RKO (cell line): ENCODE data around the gene ADORA1.

Experiments
- DNase-seq: peaks from one replicate; pipeline ENCODE4 v3.0.0-alpha.2; 2016; ENCODE audit warnings: low spot score

ADORA1 gene

DNA sequence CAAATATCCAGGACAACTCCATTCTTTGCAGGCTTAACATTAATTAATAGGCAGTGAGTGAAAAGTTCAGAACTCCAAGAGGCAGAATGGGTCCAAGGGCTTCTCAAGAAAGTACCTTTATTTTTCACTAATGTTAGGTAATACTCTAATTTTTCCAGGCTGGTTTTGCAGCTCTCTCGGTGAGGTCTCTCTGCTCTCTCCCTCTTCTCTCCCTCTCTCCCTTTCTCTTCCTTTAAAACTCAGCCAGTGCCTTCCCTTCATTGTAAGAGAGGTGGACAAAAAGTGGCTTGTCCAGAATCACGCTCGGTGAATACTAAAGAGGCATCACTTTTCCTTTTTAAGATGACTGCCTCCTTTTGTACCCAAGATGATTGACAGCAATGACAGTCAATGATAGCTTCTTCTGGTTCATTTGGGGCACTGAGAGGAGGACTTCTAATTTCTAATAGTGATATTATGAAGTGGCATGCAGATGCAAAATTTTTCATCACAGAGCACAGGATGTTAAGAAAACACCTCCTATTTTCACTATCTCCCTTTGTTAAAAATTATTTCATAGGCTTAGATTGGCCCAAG is 60.3 kb downstream of the ADORA1 start:
- no peak for DNase-seq

GRCh38 chr1:203188686-203189232 is 61.2 kb downstream of the ADORA1 start:
- DNase-seq, result no peak

DNA sequence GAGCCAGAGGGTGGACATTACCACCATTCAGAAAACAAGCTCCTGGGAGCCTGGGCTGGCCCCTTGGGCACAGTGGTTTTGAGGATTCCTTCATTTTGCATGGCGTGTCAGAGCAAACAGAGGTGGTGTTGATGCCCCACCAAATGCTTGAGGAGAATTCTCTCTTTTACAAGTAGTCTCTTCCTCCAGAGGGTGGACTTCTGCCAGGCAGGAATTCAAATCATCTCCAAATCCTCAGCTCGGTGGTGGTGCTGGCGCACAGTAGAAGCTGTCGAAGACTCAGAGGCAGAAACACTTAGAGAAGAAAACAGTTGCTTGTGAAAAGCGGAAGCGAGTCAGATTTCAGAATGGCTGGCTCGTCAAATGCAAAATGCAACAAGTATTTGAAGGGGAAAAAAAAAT is 62.4 kb downstream of the ADORA1 start:
- DNase-seq, result no peak

- no peak for DNase-seq
Observed at GRCh38 chr1:203190949-203191348, 63.4 kb downstream of the ADORA1 start.

DNA sequence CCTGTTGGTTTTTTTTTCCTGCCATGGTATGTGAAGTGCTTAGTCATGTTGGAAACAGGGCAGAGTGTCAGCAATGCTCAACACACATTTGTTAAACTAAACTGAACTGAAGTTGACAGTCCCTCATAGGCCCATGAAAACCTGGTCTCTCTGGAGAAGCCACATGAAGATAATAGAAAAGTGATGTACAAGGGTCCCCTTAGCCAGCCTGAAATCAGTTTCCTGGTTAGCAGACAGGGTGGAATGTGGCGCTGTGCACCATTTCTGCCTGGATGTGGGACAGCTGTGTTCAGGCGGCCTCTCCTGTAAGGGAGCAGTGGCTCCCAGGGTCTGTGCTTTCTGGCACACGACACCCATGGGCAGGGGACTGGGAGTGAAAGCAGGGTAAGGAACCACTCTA is 68.8 kb downstream of the ADORA1 start:
- no peak for DNase-seq

- DNase-seq, result no peak
Observed at GRCh38 chr1:203197625-203198024, 70.1 kb downstream of the ADORA1 start.

GRCh38 chr1:203199002-203199401 is 71.5 kb downstream of the ADORA1 start:
- DNase-seq, result no peak

DNA sequence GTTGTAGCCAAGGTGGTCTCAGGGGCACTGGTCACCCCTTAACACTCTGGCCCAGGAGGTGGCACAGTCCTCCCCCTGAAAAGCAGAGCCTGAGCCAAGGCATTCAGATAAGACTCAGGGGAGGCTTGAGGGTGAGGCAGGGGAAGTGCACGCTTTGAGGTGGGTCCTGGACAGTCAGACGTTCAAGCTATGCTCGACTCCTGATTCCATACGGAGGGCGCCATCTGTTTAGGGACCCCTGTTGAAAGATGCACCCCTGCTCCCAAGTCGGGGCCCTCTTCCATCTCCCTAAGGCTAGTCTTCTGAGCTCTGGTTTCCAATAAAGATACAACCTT is 71.9 kb downstream of the ADORA1 start:
- no peak for DNase-seq

- no peak for DNase-seq
Observed at GRCh38 chr1:203199816-203200571, 72.5 kb downstream of the ADORA1 start.

DNA sequence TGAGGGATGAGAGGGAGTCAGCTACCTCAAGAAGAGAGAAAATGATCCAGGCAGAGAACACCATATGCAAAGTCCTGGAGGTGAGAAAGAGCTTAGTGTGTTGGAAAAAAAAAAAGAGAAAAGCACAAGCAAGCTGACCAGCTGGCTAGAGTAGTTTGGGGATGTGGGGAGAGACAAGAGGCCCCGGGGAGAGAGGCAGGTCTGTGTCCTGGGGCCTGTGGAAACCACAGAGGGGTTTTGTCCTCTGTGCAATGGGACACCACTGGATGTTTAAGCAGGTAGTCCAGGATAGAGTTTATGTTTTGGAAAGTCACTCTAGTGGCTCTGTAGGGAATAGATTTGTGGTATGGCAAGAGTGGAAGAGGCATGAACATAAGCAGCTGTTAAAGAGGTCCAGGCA is 73.4 kb downstream of the ADORA1 start:
- no peak for DNase-seq

GRCh38 chr1:203201516-203202205 is 74.1 kb downstream of the ADORA1 start:
- DNase-seq, result no peak

DNA sequence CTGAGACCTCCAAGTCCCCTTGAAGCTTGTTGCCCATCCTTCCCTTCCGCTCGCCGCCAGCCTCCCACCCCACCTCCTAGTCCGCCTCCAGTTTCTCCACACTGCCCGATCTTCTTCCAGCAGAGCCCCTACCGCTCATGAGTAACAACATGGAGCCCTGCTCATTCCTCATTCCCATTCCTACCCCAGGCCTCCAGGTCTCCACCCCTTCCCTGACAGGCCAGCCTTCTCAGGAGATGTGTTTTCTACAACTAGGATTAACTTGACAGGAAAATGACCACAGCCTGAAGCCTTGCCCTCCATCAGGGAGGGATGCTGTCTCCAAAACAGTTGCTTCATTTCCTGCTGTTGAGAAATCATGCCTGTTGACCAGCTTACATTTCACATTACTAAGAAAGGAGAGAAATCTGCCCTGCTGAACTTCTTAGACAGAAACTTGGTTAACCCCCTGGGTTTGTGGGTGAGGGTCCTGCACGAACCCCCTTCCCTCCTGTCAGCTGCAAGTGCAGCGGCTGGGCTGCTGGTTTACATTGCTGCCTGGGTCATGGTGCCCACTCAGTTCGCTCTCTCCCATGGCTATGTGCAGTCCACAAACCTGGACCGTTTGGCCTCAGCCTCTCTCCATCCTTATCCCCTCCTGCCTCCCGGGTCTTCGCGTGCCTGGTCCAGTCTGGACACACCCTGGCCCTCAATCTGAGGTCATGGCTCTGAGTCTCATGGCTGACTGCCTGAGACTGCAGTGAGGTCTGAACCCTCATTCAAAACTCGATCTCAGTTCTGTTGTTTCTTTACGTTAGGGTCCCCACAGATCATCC is 75.1 kb downstream of the ADORA1 start:
- DNase-seq, result no peak

GRCh38 chr1:203204756-203205155 is 77.2 kb downstream of the ADORA1 start:
- no peak for DNase-seq

- DNase-seq, result no peak
Observed at GRCh38 chr1:203206129-203206687, 78.7 kb downstream of the ADORA1 start.

- no peak for DNase-seq
Observed at GRCh38 chr1:203207751-203208150, 80.2 kb downstream of the ADORA1 start.

DNA sequence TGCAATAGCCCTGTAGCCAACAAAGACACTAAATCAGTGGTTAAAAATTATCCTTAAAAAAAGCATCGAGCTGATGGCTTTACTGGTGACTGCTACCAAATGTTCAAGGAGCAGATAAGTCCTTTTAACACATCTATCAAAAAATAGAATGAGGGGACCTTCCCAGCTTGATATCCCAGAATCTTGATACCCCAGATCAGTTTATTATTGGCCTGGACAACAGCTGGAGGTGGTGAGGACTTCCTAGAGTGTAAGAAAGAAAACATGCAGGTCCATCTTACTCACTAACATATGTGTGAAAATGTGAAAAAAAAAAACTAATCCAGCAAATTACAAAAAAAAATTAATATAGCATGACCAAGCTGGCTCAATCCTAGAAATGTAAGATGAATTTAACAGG is 80.7 kb downstream of the ADORA1 start:
- DNase-seq, result no peak

DNA sequence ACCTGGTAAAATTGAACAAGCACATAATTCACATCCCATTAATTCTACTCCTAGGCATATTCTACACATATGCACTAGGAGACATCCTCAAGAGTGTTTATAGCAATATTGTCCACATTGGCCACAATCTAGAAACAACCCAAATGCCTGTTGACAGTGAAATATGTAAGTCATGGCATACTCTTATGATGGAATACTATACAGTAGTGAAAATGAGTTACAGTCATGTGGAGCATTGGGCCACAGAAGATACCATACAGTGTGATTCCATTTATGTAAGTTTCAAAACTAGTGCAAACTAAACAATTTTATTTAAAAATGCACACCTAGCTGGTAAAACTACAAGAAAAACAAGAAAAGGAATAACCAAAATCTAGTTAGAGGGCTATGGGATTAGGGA is 82.8 kb downstream of the ADORA1 start:
- DNase-seq, result no peak

DNA sequence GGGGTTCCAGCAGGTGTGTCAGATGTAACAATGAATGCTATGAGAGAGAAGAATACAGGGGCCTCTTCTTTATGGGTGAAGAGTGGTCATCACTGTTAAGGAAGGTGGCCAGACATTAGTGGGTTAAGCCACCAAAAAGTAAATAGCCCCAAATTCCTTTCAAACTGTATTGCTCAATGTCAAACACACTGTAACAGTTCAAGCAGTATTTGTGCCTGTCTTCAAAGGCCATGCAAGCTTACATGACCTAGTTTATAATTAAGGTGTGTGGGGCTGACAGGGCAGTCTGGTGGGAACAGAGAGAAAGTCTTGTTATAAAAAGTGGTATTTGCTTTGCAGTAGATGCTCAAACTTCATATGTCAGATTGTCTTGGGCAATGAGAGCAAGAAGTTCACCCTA is 83.5 kb downstream of the ADORA1 start:
- DNase-seq, result no peak

DNA sequence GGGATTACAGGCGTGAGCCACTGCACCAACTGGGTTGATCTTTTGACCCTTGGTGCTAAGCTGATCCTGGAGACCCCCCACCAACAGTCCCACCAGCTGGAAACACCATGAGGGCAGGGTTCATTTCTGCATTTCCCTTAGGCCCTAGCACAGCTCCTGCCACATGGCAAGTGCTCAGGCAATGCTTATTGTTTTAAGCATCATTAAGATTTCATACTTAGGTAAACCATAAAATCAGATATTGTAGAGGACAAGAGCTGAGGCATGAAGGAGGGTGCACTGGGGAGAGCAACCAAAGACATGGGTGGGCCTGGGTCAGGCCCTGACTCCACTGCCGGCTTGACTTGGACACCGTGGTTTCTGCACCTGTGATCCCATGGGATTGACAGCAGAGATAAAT is 84.3 kb downstream of the ADORA1 start:
- no peak for DNase-seq

GRCh38 chr1:203213126-203213525 is 85.6 kb downstream of the ADORA1 start:
- no peak for DNase-seq

DNA sequence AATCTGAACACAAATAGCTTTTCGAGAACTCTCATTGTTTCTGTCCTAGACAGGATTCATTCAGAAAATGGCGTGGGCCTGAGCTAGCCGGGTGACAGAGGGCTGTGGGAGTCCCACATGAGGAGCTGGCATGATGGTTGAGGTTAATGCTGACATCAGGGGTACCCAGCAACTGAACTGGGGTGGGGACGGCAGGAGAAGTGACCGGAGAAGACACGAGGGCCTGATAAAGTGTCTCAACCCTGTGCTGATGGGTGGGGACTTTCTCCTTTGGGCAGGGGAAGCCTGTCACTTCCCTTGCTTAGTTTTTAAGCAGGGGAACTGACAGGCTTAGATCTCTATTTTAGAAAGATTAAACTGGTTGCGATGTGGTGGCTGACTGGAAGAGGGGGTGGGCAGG is 87.3 kb downstream of the ADORA1 start:
- no peak for DNase-seq

GRCh38 chr1:203215573-203215972 is 88.0 kb downstream of the ADORA1 start:
- no peak for DNase-seq
